ENCODE measurements around the gene TIGD3. TPM values are rescaled to one million over a fixed set of nuclear protein-coding genes. Genes with fewer than 3 reads are reported as not detected.

TIGD3 gene
- total and polyA plus RNA-seq, 2 of the 13 experiments (the other 11 are each of a cell fraction or from before 2014, with no cell fraction given), result 0.49 to 4.9 TPM

GRCh38 chr11:65401803-65402248 is 47.3 kb downstream of the TIGD3 start (continued):
- TF ChIP-seq PRDM4 (CRISPR knock-in tag; IDR thresholded peaks at IDR 0.05; ENCODE audit: borderline replicate concordance), result no peak
- TF ChIP-seq NKX3-1 (CRISPR knock-in tag; IDR thresholded peaks at IDR 0.05), result no peak
- no peak for TF ChIP-seq ETV6 (CRISPR knock-in tag; conservative IDR thresholded peaks at IDR 0.05)
- TF ChIP-seq NFYC (CRISPR knock-in tag; IDR thresholded peaks at IDR 0.05), result no peak
- peak; percentile 32; the same call in 1 of the 2 replicates for TF ChIP-seq HDAC2 (CRISPR knock-in tag; IDR thresholded peaks at IDR 0.05)
- TF ChIP-seq ZNF292 (CRISPR knock-in tag; IDR thresholded peaks at IDR 0.05; ENCODE audit: borderline replicate concordance, low read depth), result 0 out of 2 replicates have a peak, but pooled peaks have one; percentile 31
- TF ChIP-seq FOXP1 (IDR thresholded peaks at IDR 0.05), result peak; percentile 41; the same call in 1 of the 2 replicates
- peak; percentile 65 for TF ChIP-seq FOXP1 (CRISPR knock-in tag; IDR thresholded peaks at IDR 0.05)
- peak; percentile 66; the same call in 1 of the 2 replicates for TF ChIP-seq TBX2 (CRISPR knock-in tag; IDR thresholded peaks at IDR 0.05; ENCODE audit: borderline replicate concordance)
- TF ChIP-seq RARA (CRISPR knock-in tag; IDR thresholded peaks at IDR 0.05), result peak; percentile 59
- TF ChIP-seq PRDM15 (CRISPR knock-in tag; IDR thresholded peaks at IDR 0.05), result no peak
- TF ChIP-seq FOXA3 (CRISPR knock-in tag; IDR thresholded peaks at IDR 0.05), result peak; percentile 61; the same call in 1 of the 2 replicates
- peak; percentile 35; the same call in 1 of the 2 replicates for TF ChIP-seq ZNF609 (CRISPR knock-in tag; IDR thresholded peaks at IDR 0.05; ENCODE audit: borderline replicate concordance)
- TF ChIP-seq NBN (conservative IDR thresholded peaks at IDR 0.05), result no peak
- peak; percentile 45 for TF ChIP-seq FOXP4 (CRISPR knock-in tag; IDR thresholded peaks at IDR 0.05)
- TF ChIP-seq ZFX (CRISPR knock-in tag; IDR thresholded peaks at IDR 0.05; ENCODE audit: low read depth), result no peak
- no peak for TF ChIP-seq FOXA1 (IDR thresholded peaks at IDR 0.05)
- peak; percentile 50; the same call in 1 of the 2 replicates for TF ChIP-seq FOXA1 (CRISPR knock-in tag; IDR thresholded peaks at IDR 0.05)
